NCI-H2081 (cell line): ENCODE results near the gene GRAPL.
"Not testable (repeated sequence)": the region's sequence is repeated elsewhere in the genome, so short reads cannot be mapped to it uniquely, and the experiment has no call there.

Experiments
- DNase-seq, 2 experiments: peaks; one replicate each; lab custom pipeline; 2025; lab: John Stamatoyannopoulos, UW

Gene GRAPL

GRCh38 chr17:19136605-19137004 lies 9.2 kb downstream of the GRAPL start:
- DNase-seq: not testable (repeated sequence)

- not testable (repeated sequence) for DNase-seq
Observed at GRCh38 chr17:19137959-19138358, 10.6 kb downstream of the GRAPL start.

GRCh38 chr17:19141366-19142155 lies 14.2 kb downstream of the GRAPL start:
- DNase-seq: not testable (repeated sequence)

- not testable (repeated sequence) for DNase-seq
Observed at GRCh38 chr17:19142419-19142818, 15.0 kb downstream of the GRAPL start.

- not testable (repeated sequence) for DNase-seq
Observed at GRCh38 chr17:19143097-19143777, 15.8 kb downstream of the GRAPL start.

GRCh38 chr17:19144373-19144772 lies 17.0 kb downstream of the GRAPL start:
- not testable (repeated sequence) for DNase-seq

- DNase-seq: not testable (repeated sequence)
Observed at GRCh38 chr17:19145471-19145870, 18.1 kb downstream of the GRAPL start.

GRCh38 chr17:19150678-19151615 lies 23.6 kb downstream of the GRAPL start:
- DNase-seq: not testable (repeated sequence)

GRCh38 chr17:19157628-19158027 lies 30.2 kb downstream of the GRAPL start:
- DNase-seq: not testable (repeated sequence)

GRCh38 chr17:19158478-19158877 lies 31.1 kb downstream of the GRAPL start:
- DNase-seq: not testable (repeated sequence)

- DNase-seq: not testable (repeated sequence)
Observed at GRCh38 chr17:19158938-19159337, 31.5 kb downstream of the GRAPL start.

GRCh38 chr17:19161308-19162107 lies 34.1 kb downstream of the GRAPL start:
- DNase-seq: not testable (repeated sequence)

- not testable (repeated sequence) for DNase-seq
Observed at GRCh38 chr17:19162384-19163216, 35.2 kb downstream of the GRAPL start.

- DNase-seq: not testable (repeated sequence)
Observed at GRCh38 chr17:19174422-19174821, 47.0 kb downstream of the GRAPL start.

- DNase-seq: not testable (repeated sequence)
Observed at GRCh38 chr17:19175410-19175809, 48.0 kb downstream of the GRAPL start.

- not testable (repeated sequence) for DNase-seq
Observed at GRCh38 chr17:19181040-19181875, 53.9 kb downstream of the GRAPL start.

- not testable (repeated sequence) for DNase-seq
Observed at GRCh38 chr17:19187883-19188869, 60.8 kb downstream of the GRAPL start.
